HG03097 (cell line): ENCODE data around the gene BSPRY.
"Not testable (repeated sequence)": the region's sequence is repeated elsewhere in the genome, so short reads cannot be mapped to it uniquely, and the experiment has no call there.

Experiments
- ATAC-seq: cut with Tn5 transposase; IDR thresholded peaks from one replicate; pipeline ENCODE4 v1.9.1; 2021; ENCODE audit not compliant: unreplicated experiment, low FRiP score

Gene BSPRY

GRCh38 chr9:113368348-113368981 is 19.1 kb downstream of the BSPRY start:
- ATAC-seq, result no peak

GRCh38 chr9:113368982-113369854 is 19.9 kb downstream of the BSPRY start:
- no peak for ATAC-seq

- ATAC-seq, result no peak
These were observed 20.5 kb downstream of the BSPRY start for GRCh38 chr9:113369855-113370140.

- ATAC-seq, result no peak
These were observed 21.5 kb downstream of the BSPRY start for GRCh38 chr9:113370806-113371325.

GRCh38 chr9:113372059-113372458 is 22.7 kb downstream of the BSPRY start:
- ATAC-seq, result no peak

- no peak for ATAC-seq
These were observed 23.9 kb downstream of the BSPRY start for GRCh38 chr9:113373256-113373655.

GRCh38 chr9:113373676-113374392 is 24.5 kb downstream of the BSPRY start:
- no peak for ATAC-seq

- no peak for ATAC-seq
These were observed 26.0 kb downstream of the BSPRY start for GRCh38 chr9:113375057-113376023.

GRCh38 chr9:113376634-113377567 is 27.6 kb downstream of the BSPRY start, which contains the start of gene HDHD3:
Gene HDHD3, minus strand, starts transcription at chr9:113376986. Its CDS starts 2,632 bp downstream, at chr9:113374354.
- peak; percentile 73 for ATAC-seq

GRCh38 chr9:113379094-113379828 is 29.9 kb downstream of the BSPRY start:
- ATAC-seq, result not testable (repeated sequence)

- ATAC-seq, result not testable (repeated sequence)
These were observed 30.5 kb downstream of the BSPRY start for GRCh38 chr9:113379829-113380210.

- ATAC-seq, result no peak
These were observed 31.6 kb downstream of the BSPRY start for GRCh38 chr9:113380869-113381378.

GRCh38 chr9:113381441-113381840 is 32.1 kb downstream of the BSPRY start:
- ATAC-seq, result not testable (repeated sequence)

- no peak for ATAC-seq
These were observed 32.6 kb downstream of the BSPRY start for GRCh38 chr9:113381909-113382411.

- no peak for ATAC-seq
These were observed 37.4 kb downstream of the BSPRY start for GRCh38 chr9:113386571-113387393.

- no peak for ATAC-seq
These were observed 38.4 kb downstream of the BSPRY start for GRCh38 chr9:113387560-113388230.
